KG1 (cell line): ENCODE data around the gene CYP21A2.
"Not testable (repeated sequence)": the region's sequence is repeated elsewhere in the genome, so short reads cannot be mapped to it uniquely, and the experiment has no call there.

Experiments
- DNase-seq: peaks from one replicate; lab custom pipeline; 2025; lab: John Stamatoyannopoulos, UW

Gene CYP21A2

DNA sequence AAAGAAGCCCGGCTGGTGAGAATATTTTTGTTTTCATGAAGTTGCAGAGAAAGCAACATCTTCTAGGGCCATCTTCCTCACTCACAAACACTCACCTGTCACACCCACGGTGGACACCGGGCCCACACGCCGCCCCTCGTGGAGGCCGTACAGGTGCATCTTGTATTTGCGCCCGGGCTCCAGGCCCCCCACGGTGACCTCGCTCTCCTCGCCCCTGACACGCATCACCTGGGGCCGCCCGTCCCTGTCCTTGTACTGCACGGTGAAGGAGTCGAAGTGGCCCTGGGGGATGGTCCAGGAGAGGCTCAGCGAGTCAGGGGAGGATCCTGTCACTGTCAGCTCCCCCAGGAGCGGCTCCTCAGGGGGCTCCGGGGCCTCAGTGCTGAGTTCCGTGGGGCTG, 17.5 kb downstream of the CYP21A2 start:
- not testable (repeated sequence) for DNase-seq

DNA sequence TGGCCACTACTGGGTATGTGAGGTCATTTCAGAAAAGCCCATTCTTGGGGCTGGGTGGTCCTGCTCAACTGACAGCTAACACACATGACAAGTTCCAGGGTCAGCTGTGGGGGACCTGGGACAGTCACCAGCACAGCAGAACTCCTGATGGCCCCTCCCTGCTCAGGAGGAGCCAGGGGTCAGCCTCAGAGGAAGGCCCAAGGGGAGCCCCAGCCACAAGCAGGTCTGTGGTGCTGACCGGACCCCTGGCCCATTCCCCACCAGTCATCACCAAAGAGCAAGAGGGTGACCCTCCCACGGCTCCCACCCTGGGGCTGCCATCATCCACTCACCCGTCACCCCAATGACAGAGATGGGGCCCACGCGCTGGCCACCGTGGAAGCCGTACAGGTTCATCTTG, 18.0 kb downstream of the CYP21A2 start:
- DNase-seq = no peak

DNA sequence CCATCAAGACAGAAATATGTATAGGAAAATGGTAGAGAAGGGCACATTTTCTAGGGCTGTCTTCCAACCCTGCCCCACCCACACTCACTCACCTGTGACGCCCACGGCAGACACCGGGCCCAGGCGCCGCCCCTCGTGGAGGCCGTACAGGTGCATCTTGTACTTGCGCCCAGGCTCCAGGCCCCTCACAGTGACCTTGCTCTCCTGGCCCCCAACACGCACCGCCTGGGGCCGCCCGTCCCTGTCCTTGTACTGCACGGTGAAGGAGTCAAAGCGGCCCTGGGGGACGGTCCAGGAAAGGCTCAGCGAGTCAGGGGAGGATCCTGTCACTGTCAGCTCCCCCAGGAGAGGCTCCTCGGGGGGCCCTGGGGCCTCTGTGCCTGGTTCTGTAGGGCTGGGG, 19.8 kb downstream of the CYP21A2 start:
- no peak for DNase-seq

DNA sequence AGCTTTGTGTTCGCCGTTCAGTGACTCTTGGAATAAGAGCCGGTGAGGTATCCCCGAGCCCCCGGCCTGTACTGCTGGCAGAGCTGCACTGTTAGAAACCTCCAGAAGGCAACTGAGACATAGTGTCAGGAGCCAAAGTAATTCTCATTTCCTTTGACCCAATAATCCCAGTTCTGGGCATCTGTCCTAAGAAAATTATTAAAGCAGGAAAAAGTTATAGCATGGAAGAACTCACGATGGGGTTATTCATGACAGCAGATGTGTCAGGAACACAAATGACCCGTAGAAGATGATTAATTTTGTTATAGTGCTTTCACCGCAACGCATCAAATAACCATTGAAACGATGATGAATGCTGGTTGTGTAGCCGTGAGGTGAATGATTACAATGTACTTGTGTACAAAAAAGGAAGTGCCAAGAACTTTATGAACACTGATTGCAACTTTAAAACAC, 20.3 kb downstream of the CYP21A2 start:
- DNase-seq = no peak

DNA sequence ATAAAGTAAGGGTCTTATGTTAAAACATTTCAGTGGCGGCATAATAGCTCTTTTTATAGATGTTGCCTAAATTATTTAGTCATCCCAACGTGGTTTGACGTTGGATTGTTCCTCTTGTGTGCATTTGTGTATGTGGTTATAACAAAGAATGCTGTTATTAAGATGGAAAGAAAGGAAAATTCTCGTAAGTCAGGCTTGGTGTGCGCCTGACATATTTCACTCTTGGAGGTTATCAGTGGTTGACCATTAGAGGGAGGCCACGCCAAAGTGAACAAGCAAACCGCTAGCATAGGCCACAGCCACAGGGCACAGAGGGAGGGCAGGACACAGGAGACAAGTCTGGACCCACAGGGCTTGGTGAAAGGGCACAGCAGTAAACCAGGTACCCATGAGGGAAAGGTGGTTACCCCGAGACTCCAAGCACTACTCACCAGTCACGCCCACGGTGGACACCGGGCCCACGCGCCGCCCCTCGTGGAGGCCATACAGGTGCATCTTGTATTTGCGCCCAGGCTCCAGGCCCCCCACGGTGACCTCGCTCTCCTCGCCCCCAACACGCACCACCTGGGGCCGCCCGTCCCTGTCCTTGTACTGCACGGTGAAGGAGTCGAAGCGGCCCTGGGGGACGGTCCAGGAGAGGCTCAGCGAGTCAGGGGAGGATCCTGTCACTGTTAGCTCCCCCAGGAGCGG, 22.9 kb downstream of the CYP21A2 start:
- no peak for DNase-seq

DNA sequence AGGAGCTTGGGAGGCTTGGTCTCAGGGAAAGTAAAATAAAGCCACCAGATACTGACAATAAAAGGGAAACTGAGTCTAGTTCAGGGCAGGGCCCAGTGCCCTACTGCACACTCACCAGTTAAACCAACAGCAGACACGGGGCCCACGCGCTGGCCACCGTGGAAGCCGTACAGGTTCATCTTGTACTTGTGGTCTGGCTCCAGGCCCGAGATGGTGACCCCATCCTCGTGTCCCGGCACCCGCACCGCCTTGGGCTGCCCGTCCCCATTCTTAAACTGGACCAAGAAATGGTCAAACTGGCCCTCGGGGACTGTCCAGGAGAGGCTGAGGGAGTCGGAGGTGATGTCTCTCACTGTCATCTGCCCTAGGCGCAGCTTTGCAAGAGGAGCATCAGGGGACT, 26.5 kb downstream of the CYP21A2 start:
- no peak for DNase-seq

DNA sequence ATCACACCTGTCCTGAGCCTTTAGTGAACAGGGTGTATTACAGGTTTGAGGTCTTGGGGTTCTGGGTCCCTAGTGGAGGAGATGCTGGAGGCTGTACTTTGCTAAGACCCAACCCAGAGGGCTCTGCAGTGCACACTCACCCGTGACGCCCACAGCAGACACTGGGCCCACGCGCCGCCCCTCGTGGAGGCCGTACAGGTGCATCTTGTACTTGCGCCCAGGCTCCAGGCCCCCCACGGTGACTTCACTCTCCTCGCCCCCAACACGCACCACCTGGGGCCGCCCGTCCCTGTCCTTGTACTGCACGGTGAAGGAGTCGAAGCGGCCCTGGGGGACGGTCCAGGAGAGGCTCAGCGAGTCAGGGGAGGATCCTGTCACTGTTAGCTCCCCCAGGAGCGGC, 29.3 kb downstream of the CYP21A2 start:
- not testable (repeated sequence) for DNase-seq

DNA sequence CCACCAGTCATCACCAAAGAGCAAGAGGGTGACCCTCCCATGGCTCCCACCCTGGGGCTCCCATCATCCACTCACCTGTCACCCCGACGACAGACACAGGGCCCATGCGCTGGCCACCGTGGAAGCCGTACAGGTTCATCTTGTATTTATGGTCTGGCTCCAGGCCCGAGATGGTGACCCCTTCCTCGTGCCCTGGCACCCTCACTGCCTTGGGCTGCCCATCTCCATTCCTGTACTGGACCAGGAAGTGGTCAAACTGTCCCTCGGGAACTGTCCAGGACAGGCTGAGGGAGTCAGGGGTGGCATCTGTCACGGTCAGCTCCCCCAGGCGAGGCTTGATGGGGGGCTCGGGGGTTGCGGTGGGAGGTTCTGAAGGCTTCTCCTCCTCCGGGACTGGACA, 30.1 kb downstream of the CYP21A2 start:
- not testable (repeated sequence) for DNase-seq

DNA sequence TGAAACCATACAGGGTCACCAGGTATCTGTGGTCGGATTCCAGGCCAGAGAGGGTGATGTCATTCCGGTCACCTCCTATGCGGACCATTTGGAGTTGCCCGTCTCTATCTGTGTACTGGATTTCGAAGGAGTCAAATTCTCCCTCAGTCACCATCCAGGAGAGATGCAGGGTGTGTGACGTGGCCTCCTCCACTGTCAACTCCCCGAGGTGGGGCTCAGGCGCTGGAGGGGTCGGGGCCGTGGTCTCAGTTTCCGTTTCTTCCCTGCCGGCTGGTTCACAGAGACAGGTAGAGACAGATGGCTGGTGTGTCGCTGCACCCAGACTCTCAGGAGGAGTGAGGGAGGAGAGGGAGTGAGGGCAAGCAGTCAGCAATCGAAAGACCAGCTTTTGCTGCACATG, 30.7 kb downstream of the CYP21A2 start:
- DNase-seq = no peak

DNA sequence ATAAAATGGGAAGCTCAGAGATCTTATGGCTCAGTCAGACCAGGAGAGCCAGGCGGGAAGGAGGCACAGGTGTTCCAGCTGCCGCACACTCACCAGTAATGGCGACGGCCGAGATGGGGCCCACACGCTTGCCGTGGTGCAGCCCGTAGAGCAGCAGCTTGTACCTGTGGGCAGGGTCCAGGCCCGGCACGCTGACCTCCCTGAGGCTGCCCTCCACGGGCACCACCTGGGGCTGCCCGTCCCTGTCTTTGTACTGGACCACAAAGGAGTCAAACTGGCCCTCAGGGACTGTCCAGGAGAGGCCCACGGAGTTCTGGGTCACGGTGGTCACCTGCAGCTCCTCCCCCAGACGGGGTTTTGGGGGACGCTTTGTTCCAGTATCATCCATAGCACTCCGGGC, 31.2 kb downstream of the CYP21A2 start:
- no peak for DNase-seq

DNA sequence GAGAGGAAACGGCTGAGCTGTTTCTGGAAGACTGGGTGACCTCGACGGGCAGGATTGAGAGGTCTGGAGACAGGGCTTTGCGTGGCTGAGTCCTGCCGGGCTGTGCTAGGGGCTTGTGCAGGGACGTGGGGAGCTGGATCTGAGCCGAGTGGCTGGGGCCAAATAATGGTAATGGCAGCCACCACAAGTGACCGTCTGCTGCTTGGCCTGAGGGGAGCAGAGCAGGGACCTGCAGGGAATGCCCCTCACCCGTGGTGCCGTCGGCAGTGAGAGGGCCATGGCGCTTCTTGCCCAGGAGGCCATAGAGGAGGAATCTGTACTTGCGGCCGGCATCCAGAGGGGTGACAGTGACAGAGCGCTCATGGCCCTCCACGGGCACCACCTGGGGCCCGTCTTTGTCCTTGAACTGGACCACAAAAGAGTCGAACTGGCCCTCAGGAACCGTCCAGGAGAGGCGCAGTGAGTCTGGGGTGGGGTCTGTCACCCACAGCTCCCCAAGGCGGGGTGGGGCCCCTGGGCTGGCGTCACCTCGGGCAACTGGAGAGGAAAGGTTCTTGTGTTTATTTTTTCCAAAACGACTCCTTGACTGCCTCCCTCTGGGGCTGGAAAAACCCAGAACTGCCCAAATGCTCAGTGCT, 31.8 kb downstream of the CYP21A2 start:
- no peak for DNase-seq

DNA sequence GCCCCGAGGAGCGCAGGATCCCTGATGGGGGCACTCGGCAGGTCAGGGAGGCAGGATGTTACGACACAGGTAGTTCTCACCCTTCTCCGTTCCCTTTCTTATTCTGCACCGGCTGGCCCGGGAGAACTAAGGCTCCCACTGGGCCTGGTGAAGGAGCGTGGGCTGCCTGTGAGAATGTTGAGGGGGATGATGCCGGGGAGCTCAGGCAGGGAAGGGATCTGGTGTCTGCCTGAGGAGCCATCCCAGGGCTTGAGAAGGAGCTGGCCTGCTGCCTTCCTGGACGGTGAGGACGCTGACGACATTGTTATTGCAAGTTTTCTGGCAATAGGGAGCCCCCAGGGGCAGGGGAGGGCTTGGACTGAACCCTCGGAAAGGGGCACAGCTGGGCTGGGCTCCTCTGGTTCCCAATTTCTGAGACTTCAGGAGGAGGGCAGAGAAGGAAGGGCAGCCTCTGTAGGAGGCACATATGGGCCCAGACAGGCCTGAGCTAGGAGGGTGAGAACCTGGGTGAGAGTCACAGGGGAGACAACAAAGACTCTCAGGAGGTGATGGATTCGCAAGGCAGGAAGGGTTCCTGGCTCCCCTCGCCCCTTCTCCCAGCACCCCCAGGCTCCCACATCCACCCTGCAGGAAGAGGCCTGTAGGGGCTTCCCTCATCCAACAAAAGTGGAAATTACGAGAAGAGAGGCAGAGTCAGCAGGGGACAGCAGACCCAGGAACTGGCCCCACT, 32.8 kb downstream of the CYP21A2 start:
- DNase-seq = no peak

DNA sequence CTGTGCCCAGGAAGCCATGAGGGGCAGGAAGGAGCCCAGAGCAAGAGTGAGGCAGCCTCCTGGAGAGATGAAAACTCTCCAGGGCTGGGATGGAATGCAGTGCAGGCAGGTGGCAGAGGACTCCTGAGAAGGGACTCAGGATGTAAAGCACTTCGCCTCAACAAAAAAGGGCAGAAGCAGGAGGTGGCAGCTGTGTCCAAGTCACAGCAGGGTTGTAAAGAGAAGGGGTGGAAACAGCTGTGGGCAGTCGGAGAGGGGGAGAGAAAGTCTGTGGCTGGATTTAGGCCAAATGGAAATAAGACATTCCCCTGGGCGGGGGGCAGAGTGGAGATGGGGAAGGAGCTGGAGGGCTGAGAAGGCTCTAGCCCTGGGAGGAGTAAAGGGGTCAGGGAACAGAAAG, 34.9 kb downstream of the CYP21A2 start:
- no peak for DNase-seq

DNA sequence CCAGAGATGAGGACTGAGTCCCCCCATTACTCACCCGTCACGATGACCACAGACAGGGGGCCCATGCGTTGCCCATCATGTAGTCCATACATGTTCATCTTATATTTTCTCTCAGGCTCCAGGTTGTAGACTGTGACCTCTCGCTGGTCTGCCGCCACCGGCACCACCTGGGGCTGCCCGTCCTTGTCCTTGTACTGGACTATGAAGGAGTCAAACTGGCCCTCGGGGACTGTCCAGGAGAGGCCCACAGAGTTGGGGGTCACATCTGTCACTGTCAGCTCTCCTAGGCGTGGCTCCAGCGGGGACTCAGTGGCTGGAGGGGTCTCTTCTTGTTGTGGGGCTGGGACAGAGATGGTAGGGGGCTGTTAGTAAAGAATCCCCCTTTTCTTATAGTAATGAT, 35.4 kb downstream of the CYP21A2 start:
- DNase-seq = no peak

DNA sequence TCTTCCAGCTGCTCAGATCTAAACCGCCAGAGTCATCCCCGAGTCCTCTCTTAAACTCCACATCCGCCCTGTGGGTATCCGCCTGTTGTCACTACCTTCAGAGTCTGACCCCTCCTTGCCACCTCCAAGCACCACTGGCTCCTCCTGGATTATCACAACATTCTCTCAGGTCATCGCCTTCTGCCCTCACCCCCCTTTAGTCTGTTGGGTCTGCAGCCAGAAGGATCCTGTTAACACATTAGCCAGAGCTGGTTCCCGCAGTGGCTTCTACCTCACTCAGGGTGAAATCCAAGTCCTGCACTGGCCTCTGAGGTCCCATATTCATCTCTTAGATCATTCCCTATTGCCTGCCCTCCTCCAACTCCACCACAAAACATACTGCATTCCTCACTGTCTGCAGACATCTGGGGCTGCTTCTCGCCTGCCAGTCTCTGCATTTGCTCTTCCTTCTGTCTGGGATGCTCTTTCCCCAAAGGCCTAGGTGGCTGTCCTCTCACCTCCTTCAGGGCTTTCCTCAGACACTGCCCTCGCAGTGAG, 36.8 kb downstream of the CYP21A2 start:
- no peak for DNase-seq

DNA sequence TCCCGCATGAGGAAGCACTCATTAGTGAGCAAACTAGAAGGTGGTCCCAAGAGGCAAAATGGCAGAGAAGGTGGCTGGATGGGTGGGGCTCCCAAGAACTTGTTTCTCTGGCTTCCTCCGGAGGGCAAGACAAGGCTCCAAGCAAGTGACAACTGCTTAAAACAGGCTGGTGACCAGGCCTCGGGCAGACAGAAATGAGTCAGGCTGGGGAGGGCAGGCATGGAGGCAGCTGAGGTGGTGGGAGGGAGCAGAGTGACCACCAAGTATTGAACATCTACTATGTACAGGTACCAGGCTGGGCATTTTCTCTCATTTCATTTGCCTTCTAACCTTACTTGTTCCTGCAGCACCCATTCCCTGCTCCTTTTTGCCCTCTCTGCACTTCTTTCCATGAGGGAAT, 37.6 kb downstream of the CYP21A2 start:
- no peak for DNase-seq

DNA sequence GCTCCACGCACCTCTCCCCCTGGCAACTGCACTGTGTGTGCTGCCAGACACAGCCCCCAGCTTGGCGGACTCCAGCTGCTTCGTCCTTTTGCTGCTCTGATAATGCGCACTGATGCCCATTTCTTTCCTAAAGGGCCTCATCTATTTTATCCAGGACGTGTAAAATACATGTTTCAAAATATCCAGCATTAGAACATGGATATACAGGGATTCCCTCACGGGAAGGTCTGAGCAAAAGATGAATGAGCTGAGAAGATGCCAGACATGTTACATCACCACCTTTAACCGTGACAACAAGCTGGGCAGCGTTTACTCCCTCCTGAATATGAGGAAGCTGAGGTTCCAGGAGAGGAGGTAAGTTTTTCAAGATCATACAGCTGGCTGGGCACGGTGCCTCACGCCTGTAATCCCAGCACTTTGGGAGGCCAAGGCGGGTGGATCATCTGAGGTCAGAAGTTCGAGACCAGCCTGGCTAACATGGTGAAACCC, 38.1 kb downstream of the CYP21A2 start:
- DNase-seq = no peak

DNA sequence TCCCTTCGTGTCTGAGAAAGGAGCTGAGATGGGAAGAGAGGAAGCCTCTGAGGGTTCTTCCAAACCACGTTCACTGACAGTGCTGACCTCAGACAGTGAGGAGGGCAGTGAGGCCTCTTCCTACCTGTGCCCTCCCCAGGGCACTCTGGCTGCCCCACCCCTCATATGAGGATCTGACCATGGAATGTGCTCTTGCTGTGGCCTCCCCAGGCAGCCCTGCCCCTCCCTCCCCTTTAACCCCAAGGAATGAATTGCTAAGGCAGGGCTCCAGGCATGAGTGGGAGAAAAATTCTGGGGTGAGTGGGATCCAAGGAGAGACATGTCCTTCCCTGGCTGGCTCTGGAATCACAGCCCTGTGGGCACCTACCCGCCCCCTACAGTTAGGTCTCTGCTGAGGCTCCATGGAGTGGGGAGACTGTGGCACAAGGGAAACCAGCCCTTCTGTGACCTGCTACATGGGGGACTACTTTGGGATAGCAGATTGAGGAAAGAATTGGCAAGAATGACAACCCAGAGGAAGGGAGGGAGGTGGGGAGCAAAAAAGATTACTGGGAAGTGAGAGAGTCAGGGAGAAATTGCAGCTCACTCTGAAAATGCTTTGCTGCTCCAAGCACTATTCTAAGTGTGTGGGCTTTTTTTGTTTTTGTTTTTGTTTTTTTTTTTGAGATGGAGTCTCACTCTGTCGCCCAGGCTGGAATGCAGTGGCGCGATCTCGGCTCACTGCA, 41.5 kb downstream of the CYP21A2 start:
- DNase-seq = no peak

DNA sequence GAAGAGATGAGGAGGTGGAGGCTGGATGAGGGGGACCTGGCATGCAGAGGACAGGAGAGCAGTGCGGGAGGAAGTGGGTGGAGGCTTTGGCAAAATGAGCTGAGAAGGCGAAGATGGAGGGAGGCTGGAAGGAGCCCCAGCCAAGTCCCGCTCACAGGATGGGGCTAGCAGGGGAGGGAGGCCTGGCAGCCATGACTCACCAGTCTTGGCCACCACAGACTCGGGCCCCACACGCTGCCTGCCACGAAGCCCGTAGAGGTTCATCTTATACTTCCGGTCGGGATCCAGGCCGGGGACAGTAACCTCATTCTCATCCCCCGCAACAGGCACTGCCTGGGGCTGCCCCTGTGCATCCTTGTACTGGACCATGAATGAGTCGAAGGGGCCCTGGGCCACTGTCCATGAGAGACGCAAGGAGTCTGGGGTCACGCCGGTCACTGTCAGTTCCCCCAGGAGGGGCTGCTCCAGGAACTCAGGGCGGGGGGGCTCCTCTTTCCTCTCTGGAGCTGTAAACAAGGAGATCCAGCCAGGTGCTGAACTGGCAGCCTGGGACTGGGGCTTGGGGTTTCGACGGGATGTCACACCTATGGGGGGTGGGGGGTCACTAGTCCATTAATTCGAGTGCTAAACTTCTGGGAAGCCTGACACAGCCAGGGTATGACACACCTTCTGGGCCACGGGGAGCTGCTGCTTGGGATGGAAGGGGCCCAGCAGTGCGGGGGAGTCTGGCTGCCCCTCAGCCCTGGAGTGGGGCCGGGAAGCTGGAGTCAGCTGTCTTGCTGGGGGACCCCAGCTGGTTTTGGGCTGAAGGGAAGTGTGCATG, 43.2 kb downstream of the CYP21A2 start:
- DNase-seq = no peak

DNA sequence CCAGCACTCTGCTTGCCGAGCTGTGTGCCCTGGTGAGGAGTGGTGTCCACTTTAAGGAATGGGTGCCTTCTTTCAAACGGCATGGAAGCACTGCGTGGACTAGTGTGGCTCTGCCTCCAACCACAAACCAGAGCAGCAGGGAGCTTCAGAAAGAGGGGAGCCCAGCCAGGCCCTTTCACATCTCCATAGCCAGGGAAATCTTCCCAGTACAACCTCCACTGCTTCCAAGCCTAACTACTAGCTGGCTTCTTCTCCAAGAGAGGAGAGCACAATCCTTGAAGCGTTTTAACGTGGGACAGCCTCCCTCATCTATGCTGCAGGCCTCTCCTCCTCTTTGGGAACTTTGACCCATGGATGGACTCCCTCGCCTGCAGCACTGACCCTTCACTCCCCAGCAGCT, 44.3 kb downstream of the CYP21A2 start:
- no peak for DNase-seq

DNA sequence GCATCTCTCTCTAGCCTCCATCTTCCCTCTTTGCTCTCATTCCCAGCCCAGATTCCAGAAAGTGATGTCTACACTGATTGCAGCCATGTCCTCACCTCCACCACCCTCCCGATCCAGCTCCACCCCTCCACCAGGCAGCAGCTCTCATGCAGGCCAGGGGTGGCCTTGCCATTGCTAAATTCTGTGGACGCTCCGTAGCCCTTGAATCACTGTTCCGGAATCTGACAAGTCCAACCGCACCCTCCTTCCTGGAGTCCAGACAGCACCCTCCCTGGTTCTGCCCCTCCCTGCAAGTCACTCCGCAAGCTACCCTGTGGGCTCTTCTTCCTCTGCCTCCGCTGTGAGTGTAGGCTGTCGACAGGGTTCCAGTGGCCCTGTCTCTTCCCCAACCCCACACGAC, 44.7 kb downstream of the CYP21A2 start:
- DNase-seq = no peak
